Upper lobe of left lung (tissue), 4 donors: ENCODE measurements around the gene APAF1.
A peak's percentile ranks its signal among the peaks of the same experiment; 100 is the strongest.

Experiments
- EP300 ChIP-seq, 4 donors: sonication (generic); formaldehyde crosslinking; IDR thresholded peaks; one replicate each; pipeline ENCODE4 v1.5.1; 2017; ENCODE audit warnings: antibody characterized with exemption in 4 of 4, control low read depth in 2 of 4
- POLR2A ChIP-seq, 4 donors: fragments of 450-650 bp; IDR thresholded peaks; one replicate each; pipeline ENCODE4 v1.5.1; 2016 to 2017; ENCODE audit warnings: antibody characterized with exemption in 4 of 4, mild to moderate bottlenecking in 2 of 4
- POLR2AphosphoS5 ChIP-seq, 2 donors: sonication (generic); formaldehyde crosslinking; IDR thresholded peaks; one replicate each; pipeline ENCODE4 v1.5.1; 2017; ENCODE audit warnings: antibody characterized with exemption in 2 of 2
- TF ChIP-seq, protein P1 (sequence below), 6 experiments: fragments of 450-650 bp in 4 of 6; fragments of 200-600 bp in 2 of 6; sonication (generic) in 2 of 6; IDR thresholded peaks; one replicate each; pipeline ENCODE4 v1.5.1; 2016 to 2019; ENCODE audit warnings: antibody characterized with exemption in 6 of 6

DNA sequence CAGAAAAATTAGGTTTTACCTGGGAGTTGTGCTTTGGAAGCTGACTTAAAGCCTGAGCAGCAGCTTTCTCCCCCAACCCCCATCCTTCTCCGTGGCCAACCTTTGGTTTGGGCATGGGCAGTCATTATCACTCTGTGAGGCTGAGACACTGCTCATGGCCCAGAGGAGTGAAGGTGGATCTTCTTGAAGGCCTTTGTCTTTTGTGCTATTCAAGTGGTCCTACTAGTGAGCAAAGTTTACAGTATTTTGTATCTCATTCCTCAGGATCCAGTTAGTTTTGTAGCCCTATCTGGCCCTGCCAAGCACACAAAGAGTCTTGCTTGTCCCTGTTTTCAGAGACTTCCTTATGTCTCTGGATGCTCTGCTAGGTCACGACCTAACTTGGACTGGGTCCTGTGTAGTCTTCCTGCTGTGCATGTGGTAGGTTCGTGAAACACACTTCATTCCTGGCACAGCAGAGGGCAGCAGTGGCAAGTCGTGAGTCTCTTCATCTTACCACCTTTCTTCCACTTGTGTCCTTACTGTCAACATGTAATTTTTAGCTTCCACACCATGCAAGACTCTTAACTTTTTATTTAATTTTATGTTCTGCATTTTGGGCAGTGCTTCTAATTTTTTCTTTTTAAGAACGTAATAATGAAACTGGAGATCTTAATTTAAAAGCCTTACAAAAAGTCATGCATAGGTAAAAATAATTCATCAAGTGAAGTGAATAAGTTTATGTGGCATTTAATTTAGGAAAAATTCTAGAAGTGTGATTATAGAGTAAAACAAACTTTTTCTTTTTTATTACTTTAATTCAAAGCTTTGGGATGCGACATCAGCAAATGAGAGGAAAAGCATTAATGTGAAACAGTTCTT, 53.7 kb downstream of the APAF1 start:
- TF ChIP-seq POLR2AphosphoS5 (IDR thresholded peaks at IDR 0.05), result no peak
- TF ChIP-seq, protein P1, sequence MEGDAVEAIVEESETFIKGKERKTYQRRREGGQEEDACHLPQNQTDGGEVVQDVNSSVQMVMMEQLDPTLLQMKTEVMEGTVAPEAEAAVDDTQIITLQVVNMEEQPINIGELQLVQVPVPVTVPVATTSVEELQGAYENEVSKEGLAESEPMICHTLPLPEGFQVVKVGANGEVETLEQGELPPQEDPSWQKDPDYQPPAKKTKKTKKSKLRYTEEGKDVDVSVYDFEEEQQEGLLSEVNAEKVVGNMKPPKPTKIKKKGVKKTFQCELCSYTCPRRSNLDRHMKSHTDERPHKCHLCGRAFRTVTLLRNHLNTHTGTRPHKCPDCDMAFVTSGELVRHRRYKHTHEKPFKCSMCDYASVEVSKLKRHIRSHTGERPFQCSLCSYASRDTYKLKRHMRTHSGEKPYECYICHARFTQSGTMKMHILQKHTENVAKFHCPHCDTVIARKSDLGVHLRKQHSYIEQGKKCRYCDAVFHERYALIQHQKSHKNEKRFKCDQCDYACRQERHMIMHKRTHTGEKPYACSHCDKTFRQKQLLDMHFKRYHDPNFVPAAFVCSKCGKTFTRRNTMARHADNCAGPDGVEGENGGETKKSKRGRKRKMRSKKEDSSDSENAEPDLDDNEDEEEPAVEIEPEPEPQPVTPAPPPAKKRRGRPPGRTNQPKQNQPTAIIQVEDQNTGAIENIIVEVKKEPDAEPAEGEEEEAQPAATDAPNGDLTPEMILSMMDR (IDR thresholded peaks at IDR 0.05), result peak in 4 of 6 experiments; percentile 27 to 40 (median 38)
- no peak for TF ChIP-seq POLR2A (IDR thresholded peaks at IDR 0.05)
- no peak for TF ChIP-seq EP300 (IDR thresholded peaks at IDR 0.05)
